Stimulated activated CD4-positive, alpha-beta T cell treated with anti-CD3 and anti-CD28 coated beads, Interleukin-2, amount 100 ng/mL, for 48 hours (primary cell): ENCODE measurements around the gene DCXR.
"Not testable (repeated sequence)": the region's sequence is repeated elsewhere in the genome, so short reads cannot be mapped to it uniquely, and the experiment has no call there.

Experiments used
- DNase-seq, 2 donors: peaks; one replicate each; pipeline ENCODE4 v3.0.0-alpha.2; 2020

DCXR gene

GRCh38 chr17:82054351-82055022 is 17.0 kb upstream of the DCXR start:
- no peak for DNase-seq

GRCh38 chr17:82053556-82054263 is 16.2 kb upstream of the DCXR start:
- no peak for DNase-seq

GRCh38 chr17:82053130-82053529 is 15.6 kb upstream of the DCXR start:
- DNase-seq = no peak

GRCh38 chr17:82052638-82053059 is 15.2 kb upstream of the DCXR start:
- no peak for DNase-seq

- DNase-seq = peak; percentile 80 to 83
These were observed 14.5 kb upstream of the DCXR start, which contains the start of the genes GPS1 and RFNG for GRCh38 chr17:82051776-82052637. Gene GPS1, plus strand, starts transcription at chr17:82051898. Its CDS starts 34 bp downstream, at chr17:82051932. Gene RFNG, minus strand, starts transcription at chr17:82051811. Its CDS starts 45 bp downstream, at chr17:82051766.

- no peak for DNase-seq
These were observed 13.5 kb upstream of the DCXR start for GRCh38 chr17:82050761-82051641.

- DNase-seq = no peak
These were observed 12.8 kb upstream of the DCXR start for GRCh38 chr17:82050152-82050760.

- no peak for DNase-seq
These were observed 12.0 kb upstream of the DCXR start for GRCh38 chr17:82049521-82049971.

GRCh38 chr17:82049106-82049505 is 11.6 kb upstream of the DCXR start:
- no peak for DNase-seq

- no peak for DNase-seq
These were observed 11.1 kb upstream of the DCXR start for GRCh38 chr17:82048571-82048971.

- no peak for DNase-seq
These were observed 10.5 kb upstream of the DCXR start for GRCh38 chr17:82047914-82048570.

- no peak for DNase-seq
These were observed 9.9 kb upstream of the DCXR start for GRCh38 chr17:82047379-82047778.

GRCh38 chr17:82046903-82047302 is 9.4 kb upstream of the DCXR start:
- no peak for DNase-seq

GRCh38 chr17:82045936-82046484 is 8.5 kb upstream of the DCXR start:
- no peak for DNase-seq

GRCh38 chr17:82043507-82043906 is 6.0 kb upstream of the DCXR start:
- no peak for DNase-seq

GRCh38 chr17:82042649-82043048 is 5.2 kb upstream of the DCXR start:
- DNase-seq = no peak

GRCh38 chr17:82041144-82041814 is 3.8 kb upstream of the DCXR start:
- no peak for DNase-seq

GRCh38 chr17:82039695-82040299 is 2.3 kb upstream of the DCXR start:
- no peak for DNase-seq

- not testable (repeated sequence) for DNase-seq
These were observed 1.4 kb upstream of the DCXR start for GRCh38 chr17:82038796-82039409.

GRCh38 chr17:82037889-82038195 is 345 bp upstream of the DCXR start:
- DNase-seq = no peak
